DND-41 (cell line): ENCODE measurements around the gene B4GALNT1.

ENCODE experiments used
- EZH2 ChIP-seq: IDR thresholded peaks from 3 replicates; pipeline ENCODE4 v1.6.1; 2012; ENCODE audit warnings: borderline replicate concordance, low read depth, mild to moderate bottlenecking, moderate library complexity, low read length, inconsistent platforms; ENCODE audit not compliant: severe bottlenecking
- TF ChIP-seq, protein P1 (sequence below): IDR thresholded peaks from 2 replicates; pipeline ENCODE4 v1.5.1; 2012; ENCODE audit warnings: borderline replicate concordance, low read length, moderate library complexity, mild to moderate bottlenecking; ENCODE audit not compliant: poor library complexity, severe bottlenecking; ENCODE audit errors: extremely low read depth

DNA sequence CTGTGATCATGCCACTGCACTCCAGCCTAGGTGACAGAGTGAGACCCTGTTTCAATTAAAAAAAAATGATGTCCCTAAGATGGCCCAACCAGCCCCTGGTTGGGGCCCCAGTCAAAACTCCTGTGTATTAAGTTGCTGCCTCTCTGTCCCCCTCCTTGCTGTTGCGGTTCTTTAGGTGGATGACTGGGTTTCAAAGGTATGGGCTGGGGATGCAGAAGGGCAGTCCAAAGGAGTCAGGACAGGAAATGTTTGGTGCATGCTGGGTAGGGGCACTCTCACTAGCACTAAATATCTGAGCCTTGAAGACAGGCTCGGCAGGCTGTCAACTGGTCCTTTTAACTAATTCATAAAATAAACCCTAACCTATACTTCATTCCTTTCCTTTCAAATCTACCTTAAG, 54.0 kb downstream of the B4GALNT1 start:
- TF ChIP-seq, protein P1, sequence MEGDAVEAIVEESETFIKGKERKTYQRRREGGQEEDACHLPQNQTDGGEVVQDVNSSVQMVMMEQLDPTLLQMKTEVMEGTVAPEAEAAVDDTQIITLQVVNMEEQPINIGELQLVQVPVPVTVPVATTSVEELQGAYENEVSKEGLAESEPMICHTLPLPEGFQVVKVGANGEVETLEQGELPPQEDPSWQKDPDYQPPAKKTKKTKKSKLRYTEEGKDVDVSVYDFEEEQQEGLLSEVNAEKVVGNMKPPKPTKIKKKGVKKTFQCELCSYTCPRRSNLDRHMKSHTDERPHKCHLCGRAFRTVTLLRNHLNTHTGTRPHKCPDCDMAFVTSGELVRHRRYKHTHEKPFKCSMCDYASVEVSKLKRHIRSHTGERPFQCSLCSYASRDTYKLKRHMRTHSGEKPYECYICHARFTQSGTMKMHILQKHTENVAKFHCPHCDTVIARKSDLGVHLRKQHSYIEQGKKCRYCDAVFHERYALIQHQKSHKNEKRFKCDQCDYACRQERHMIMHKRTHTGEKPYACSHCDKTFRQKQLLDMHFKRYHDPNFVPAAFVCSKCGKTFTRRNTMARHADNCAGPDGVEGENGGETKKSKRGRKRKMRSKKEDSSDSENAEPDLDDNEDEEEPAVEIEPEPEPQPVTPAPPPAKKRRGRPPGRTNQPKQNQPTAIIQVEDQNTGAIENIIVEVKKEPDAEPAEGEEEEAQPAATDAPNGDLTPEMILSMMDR, result no peak
- TF ChIP-seq EZH2, result no peak
